GM23338 (cell line): ENCODE measurements around the gene RECQL5. TPM values are rescaled to one million over a fixed set of nuclear protein-coding genes. Genes with fewer than 3 reads are reported as not detected.

Experiments
- ATAC-seq: fragments of 200-7000 bp; cut with Tn5 transposase; 3 replicates; pipeline ENCODE4 v1.9.1; 2020
- DNase-seq: peaks from one replicate; pipeline ENCODE4 v3.0.0-alpha.2; 2015; ENCODE audit warnings: low spot score
- H2AFZ ChIP-seq: fragments of 200-600 bp; sonication (generic); 2 replicates; pipeline ENCODE4 v1.8.0; 2016; ENCODE audit warnings: antibody characterized with exemption, mild to moderate bottlenecking, moderate library complexity
- H3F3A ChIP-seq: fragments of 200-600 bp; sonication (generic); replicated peaks from 2 replicates; pipeline ENCODE4 v1.8.0; 2017; ENCODE audit warnings: antibody characterized with exemption, mixed run types, low read depth
- H3K27ac ChIP-seq: fragments of 200-600 bp; sonication (generic); 2 replicates; pipeline ENCODE4 v1.6.1; 2016; ENCODE audit warnings: low read depth
- H3K27me3 ChIP-seq: fragments of 200-600 bp; sonication (generic); 2 replicates; pipeline ENCODE4 v1.8.0; 2016; ENCODE audit warnings: mild to moderate bottlenecking, mixed run types, moderate library complexity; ENCODE audit not compliant: insufficient read depth
- H3K36me3 ChIP-seq: fragments of 200-600 bp; sonication (generic); 2 replicates; pipeline ENCODE4 v1.8.0; 2016; ENCODE audit warnings: mild to moderate bottlenecking; ENCODE audit not compliant: insufficient read depth
- H3K4me1 ChIP-seq: fragments of 200-600 bp; sonication (generic); 2 replicates; pipeline ENCODE4 v1.8.0; 2016; ENCODE audit warnings: mild to moderate bottlenecking, moderate library complexity; ENCODE audit not compliant: insufficient read depth
- H3K4me2 ChIP-seq: fragments of 200-600 bp; sonication (generic); 2 replicates; pipeline ENCODE4 v1.7.1; 2017; ENCODE audit warnings: mixed run types
- H3K4me3 ChIP-seq: fragments of 200-600 bp; sonication (generic); 2 replicates; pipeline ENCODE4 v1.6.1; 2016; ENCODE audit warnings: mixed run types
- H3K79me2 ChIP-seq: fragments of 200-600 bp; sonication (generic); replicated peaks from 2 replicates; pipeline ENCODE4 v1.8.0; 2017; ENCODE audit warnings: mild to moderate bottlenecking; ENCODE audit not compliant: insufficient read depth
- H3K9me2 ChIP-seq: fragments of 200-600 bp; sonication (generic); 2 replicates; pipeline ENCODE4 v1.8.0; 2017; ENCODE audit not compliant: insufficient read depth
- H4K20me1 ChIP-seq: fragments of 200-600 bp; sonication (generic); replicated peaks from 2 replicates; pipeline ENCODE4 v1.8.0; 2017; ENCODE audit warnings: mild to moderate bottlenecking; ENCODE audit not compliant: insufficient read depth
- H3K27ac Mint-ChIP-seq: 2 replicates; pipeline ENCODE4 v1.8.0; 2020; ENCODE audit warnings: inconsistent platforms, mild to moderate bottlenecking, moderate library complexity, mixed read lengths
- H3K27me3 Mint-ChIP-seq: 3 replicates; pipeline ENCODE4 v1.8.0; 2022; ENCODE audit warnings: low read depth, mild to moderate bottlenecking, moderate library complexity, mixed read lengths, inconsistent platforms; ENCODE audit not compliant: insufficient read depth, poor library complexity
- H3K36me3 Mint-ChIP-seq: 3 replicates; pipeline ENCODE4 v1.8.0; 2021; ENCODE audit warnings: low read depth, mild to moderate bottlenecking, inconsistent platforms, moderate library complexity, mixed read lengths
- H3K4me1 Mint-ChIP-seq: 3 replicates; pipeline ENCODE4 v1.8.0; 2020; ENCODE audit warnings: mild to moderate bottlenecking, inconsistent platforms, mixed read lengths
- H3K4me3 Mint-ChIP-seq: 3 replicates; pipeline ENCODE4 v1.8.0; 2021; ENCODE audit warnings: moderate library complexity, mild to moderate bottlenecking, inconsistent platforms, mixed read lengths
- H3K9me3 Mint-ChIP-seq: 3 replicates; pipeline ENCODE4 v1.8.0; 2020; ENCODE audit warnings: moderate library complexity, mild to moderate bottlenecking, inconsistent platforms, mixed read lengths
- CREB1 ChIP-seq: fragments of 250-450 bp; sonication (Bioruptor Pico); IDR thresholded peaks from 2 replicates; pipeline ENCODE4 v1.5.0; 2020; ENCODE audit warnings: low read depth, mild to moderate bottlenecking, moderate library complexity
- EZH2 ChIP-seq: fragments of 200-600 bp; sonication (generic); IDR thresholded peaks from one replicate; pipeline ENCODE4 v1.8.0; 2017; ENCODE audit warnings: antibody characterized with exemption, mild to moderate bottlenecking, low read depth; ENCODE audit not compliant: unreplicated experiment
- EZH2phosphoT487 ChIP-seq: fragments of 200-600 bp; sonication (generic); IDR thresholded peaks from one replicate; pipeline ENCODE4 v1.8.1; 2018; ENCODE audit warnings: antibody characterized with exemption; ENCODE audit not compliant: unreplicated experiment
- NANOG ChIP-seq: IDR thresholded peaks from 2 replicates; pipeline ENCODE4 v1.6.1; 2016; ENCODE audit warnings: antibody characterized with exemption, borderline replicate concordance
- STAT1 ChIP-seq: IDR thresholded peaks from one replicate; pipeline ENCODE4 v1.6.1; 2016; ENCODE audit warnings: antibody characterized with exemption; ENCODE audit not compliant: unreplicated experiment
- ZNF114 ChIP-seq: fragments of 250-450 bp; sonication (Bioruptor Pico); IDR thresholded peaks from 2 replicates; pipeline ENCODE4 v1.5.0; 2020; ENCODE audit warnings: mild to moderate bottlenecking, moderate library complexity
- ZNF331 ChIP-seq: fragments of 250-450 bp; sonication (Bioruptor Pico); IDR thresholded peaks from 2 replicates; pipeline ENCODE4 v1.5.0; 2020; ENCODE audit warnings: low read depth, mild to moderate bottlenecking, moderate library complexity
- polyA plus RNA-seq: library from polyadenylated mRNA; unstranded; fragments of >200 nt; fragmentation: Nextera tagmentation; extraction: Ambion mirVana; gene quantifications from 2 replicates; pipeline ENCODE4 v1.2.1, GENCODE V29; 2016
- total RNA-seq: library from RNA; depleted of rRNA; stranded (reverse); fragments of >200 nt; shearing (Covaris generic); gene quantifications from 2 replicates; pipeline ENCODE4 v1.2.3, GENCODE V29; 2014
- TF ChIP-seq, protein P1 (sequence below): IDR thresholded peaks from one replicate; pipeline ENCODE4 v1.6.1; 2018; ENCODE audit warnings: antibody characterized with exemption; ENCODE audit not compliant: unreplicated experiment
- TF ChIP-seq, protein P2 (sequence below), 2 experiments: fragments of 200-600 bp in 1 of 2; sonication (generic) in 1 of 2; conservative IDR thresholded peaks; 2 replicates each; pipeline versions ENCODE4 v1.5.1 to v1.6.1; 2016 to 2017; ENCODE audit warnings: antibody characterized with exemption in 2 of 2, low read depth in 2 of 2, mild to moderate bottlenecking in 2 of 2, moderate library complexity in 1 of 2

RECQL5 gene
- total and polyA plus RNA-seq, 2 experiments from 2014 or later: 20.0 to 23.3 TPM

DNA sequence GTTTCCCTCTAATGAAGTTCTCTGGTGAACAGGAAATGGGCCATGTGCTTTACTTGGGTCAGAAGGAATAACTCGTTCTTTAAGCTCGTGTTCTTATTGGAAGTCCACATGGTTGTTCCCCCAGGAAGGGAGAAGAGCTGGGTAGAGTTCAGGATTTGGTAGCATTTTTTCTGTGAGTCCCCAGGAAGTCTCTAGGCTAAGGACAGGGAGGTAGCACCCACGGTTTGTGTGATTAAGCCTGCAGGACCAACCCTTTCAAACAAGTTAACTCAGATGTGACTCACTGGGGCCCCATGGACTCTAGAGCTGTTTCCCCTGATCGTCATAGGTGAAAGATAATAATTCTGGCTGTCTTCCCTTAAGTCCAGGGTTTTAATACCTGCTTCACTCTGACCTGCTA lies 16.6 kb upstream of the RECQL5 start:
- ATAC-seq (no peak), DNase-seq (no peak)
- H3K27me3 ChIP-seq: no peaks in the 10 kb centered on the region
- H3K36me3 Mint-ChIP-seq: peaks cover 16% of the 10 kb centered on the region
- no peak overlapping the region for H3K27ac ChIP-seq
- H3K4me1 ChIP-seq: no peaks in the 10 kb centered on the region
- H3K4me3 ChIP-seq: no peak overlapping the region
- no peak overlapping the region for H2AFZ ChIP-seq
- no peaks in the 10 kb centered on the region for H3K9me2 ChIP-seq
- H3F3A ChIP-seq: 0 out of 2 replicates have a peak, but pooled peaks cover 2% of the 10 kb centered on the region
- TF ChIP-seq EZH2 (no peak), ZNF114 (CRISPR knock-in tag) (no peak)
- TF ChIP-seq, protein P1, sequence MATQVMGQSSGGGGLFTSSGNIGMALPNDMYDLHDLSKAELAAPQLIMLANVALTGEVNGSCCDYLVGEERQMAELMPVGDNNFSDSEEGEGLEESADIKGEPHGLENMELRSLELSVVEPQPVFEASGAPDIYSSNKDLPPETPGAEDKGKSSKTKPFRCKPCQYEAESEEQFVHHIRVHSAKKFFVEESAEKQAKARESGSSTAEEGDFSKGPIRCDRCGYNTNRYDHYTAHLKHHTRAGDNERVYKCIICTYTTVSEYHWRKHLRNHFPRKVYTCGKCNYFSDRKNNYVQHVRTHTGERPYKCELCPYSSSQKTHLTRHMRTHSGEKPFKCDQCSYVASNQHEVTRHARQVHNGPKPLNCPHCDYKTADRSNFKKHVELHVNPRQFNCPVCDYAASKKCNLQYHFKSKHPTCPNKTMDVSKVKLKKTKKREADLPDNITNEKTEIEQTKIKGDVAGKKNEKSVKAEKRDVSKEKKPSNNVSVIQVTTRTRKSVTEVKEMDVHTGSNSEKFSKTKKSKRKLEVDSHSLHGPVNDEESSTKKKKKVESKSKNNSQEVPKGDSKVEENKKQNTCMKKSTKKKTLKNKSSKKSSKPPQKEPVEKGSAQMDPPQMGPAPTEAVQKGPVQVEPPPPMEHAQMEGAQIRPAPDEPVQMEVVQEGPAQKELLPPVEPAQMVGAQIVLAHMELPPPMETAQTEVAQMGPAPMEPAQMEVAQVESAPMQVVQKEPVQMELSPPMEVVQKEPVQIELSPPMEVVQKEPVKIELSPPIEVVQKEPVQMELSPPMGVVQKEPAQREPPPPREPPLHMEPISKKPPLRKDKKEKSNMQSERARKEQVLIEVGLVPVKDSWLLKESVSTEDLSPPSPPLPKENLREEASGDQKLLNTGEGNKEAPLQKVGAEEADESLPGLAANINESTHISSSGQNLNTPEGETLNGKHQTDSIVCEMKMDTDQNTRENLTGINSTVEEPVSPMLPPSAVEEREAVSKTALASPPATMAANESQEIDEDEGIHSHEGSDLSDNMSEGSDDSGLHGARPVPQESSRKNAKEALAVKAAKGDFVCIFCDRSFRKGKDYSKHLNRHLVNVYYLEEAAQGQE: no peak
- no peak overlapping the region for H3K4me2 ChIP-seq
- H3K4me1 Mint-ChIP-seq: no peaks in the 10 kb centered on the region
- H3K79me2 ChIP-seq: peaks cover 86% of the 10 kb centered on the region
- H3K4me3 Mint-ChIP-seq: no peak overlapping the region
- H3K27me3 Mint-ChIP-seq: no peaks in the 10 kb centered on the region
- H3K36me3 ChIP-seq: no peaks in the 10 kb centered on the region
- H3K9me3 Mint-ChIP-seq: no peaks in the 10 kb centered on the region
- no peak overlapping the region for H3K27ac Mint-ChIP-seq
- H4K20me1 ChIP-seq: peaks cover 3% of the 10 kb centered on the region; the same call in 1 of the 2 replicates

DNA sequence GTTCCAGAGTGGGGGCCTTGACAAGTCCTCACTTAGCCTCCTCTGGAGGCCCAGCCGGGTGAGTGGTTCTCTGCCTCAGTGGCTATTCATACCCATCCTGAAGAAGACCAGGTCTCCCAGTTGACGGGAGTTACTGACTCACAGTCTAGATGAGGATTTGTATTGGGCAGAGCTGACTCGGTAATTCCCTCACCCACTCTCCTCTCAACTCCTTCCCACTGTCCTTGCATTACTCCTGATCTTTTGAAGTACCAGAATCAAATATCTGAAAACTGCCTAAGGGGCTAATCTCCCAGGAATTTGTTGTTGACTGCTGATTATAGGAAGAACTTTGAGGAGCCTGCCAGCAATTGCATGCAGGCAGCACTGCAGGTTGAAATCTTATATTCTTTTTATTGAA lies 14.3 kb upstream of the RECQL5 start:
- H4K20me1 ChIP-seq: peaks cover 6% of the 10 kb centered on the region
- no peaks in the 10 kb centered on the region for H3K4me1 ChIP-seq
- no peak overlapping the region for H3K4me2 ChIP-seq
- peaks cover 4% of the 10 kb centered on the region; the same call in 1 of the 2 replicates for H3K36me3 ChIP-seq
- no peaks in the 10 kb centered on the region for H3K9me2 ChIP-seq
- ATAC-seq (no peak), DNase-seq (no peak)
- Mint-ChIP-seq H3K9me3 (no peaks in the 10 kb centered on the region), H3K4me1 (no peaks in the 10 kb centered on the region), H3K4me3 (no peak overlapping the region), H3K27ac (no peak overlapping the region), H3K27me3 (no peaks in the 10 kb centered on the region), H3K36me3 (peaks cover 24% of the 10 kb centered on the region)
- H3K79me2 ChIP-seq: peaks cover 70% of the 10 kb centered on the region
- H3K27ac ChIP-seq: no peak overlapping the region
- no peak overlapping the region for H2AFZ ChIP-seq
- 0 out of 2 replicates have a peak, but pooled peaks cover 2% of the 10 kb centered on the region for H3F3A ChIP-seq
- H3K27me3 ChIP-seq: no peaks in the 10 kb centered on the region
- no peak overlapping the region for H3K4me3 ChIP-seq
- TF ChIP-seq NANOG (no peak), ZNF331 (no peak), CREB1 (CRISPR knock-in tag) (no peak), STAT1 (no peak), EZH2phosphoT487 (no peak), EZH2 (no peak)
- TF ChIP-seq, protein P1: no peak
- TF ChIP-seq, protein P2, sequence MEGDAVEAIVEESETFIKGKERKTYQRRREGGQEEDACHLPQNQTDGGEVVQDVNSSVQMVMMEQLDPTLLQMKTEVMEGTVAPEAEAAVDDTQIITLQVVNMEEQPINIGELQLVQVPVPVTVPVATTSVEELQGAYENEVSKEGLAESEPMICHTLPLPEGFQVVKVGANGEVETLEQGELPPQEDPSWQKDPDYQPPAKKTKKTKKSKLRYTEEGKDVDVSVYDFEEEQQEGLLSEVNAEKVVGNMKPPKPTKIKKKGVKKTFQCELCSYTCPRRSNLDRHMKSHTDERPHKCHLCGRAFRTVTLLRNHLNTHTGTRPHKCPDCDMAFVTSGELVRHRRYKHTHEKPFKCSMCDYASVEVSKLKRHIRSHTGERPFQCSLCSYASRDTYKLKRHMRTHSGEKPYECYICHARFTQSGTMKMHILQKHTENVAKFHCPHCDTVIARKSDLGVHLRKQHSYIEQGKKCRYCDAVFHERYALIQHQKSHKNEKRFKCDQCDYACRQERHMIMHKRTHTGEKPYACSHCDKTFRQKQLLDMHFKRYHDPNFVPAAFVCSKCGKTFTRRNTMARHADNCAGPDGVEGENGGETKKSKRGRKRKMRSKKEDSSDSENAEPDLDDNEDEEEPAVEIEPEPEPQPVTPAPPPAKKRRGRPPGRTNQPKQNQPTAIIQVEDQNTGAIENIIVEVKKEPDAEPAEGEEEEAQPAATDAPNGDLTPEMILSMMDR (conservative IDR thresholded peaks at IDR 0.05; ENCODE audit: low read depth in 2 of 2): no peak
